HUES6 (cell line): ENCODE results near the gene NCF4.

Source experiments
- H3K27ac ChIP-seq: 2 replicates; pipeline ENCODE4 v1.7.0; 2013; ENCODE audit warnings: low read depth, mild to moderate bottlenecking, low read length, inconsistent platforms
- H3K27me3 ChIP-seq: 2 replicates; pipeline ENCODE4 v1.6.1; 2013; ENCODE audit warnings: low read length; ENCODE audit not compliant: control insufficient read depth, insufficient read depth
- H3K36me3 ChIP-seq: 2 replicates; pipeline ENCODE4 v1.6.1; 2013; ENCODE audit warnings: low read length; ENCODE audit not compliant: control insufficient read depth, insufficient read depth
- H3K4me1 ChIP-seq: 2 replicates; pipeline ENCODE4 v1.6.1; 2013; ENCODE audit warnings: low read length; ENCODE audit not compliant: control insufficient read depth, insufficient read depth
- H3K4me3 ChIP-seq: 2 replicates; pipeline ENCODE4 v1.5.1; 2013; ENCODE audit warnings: low read depth, low read length
- H3K9ac ChIP-seq: one replicate; pipeline ENCODE4 v1.6.1; 2013; ENCODE audit warnings: mild to moderate bottlenecking, low read length
- H3K9me3 ChIP-seq: 2 replicates; pipeline ENCODE4 v1.6.1; 2013; ENCODE audit warnings: low read depth, low read length; ENCODE audit not compliant: control insufficient read depth, insufficient read depth

The NCF4 gene

GRCh38 chr22:36823186-36823839, 37.5 kb upstream of the NCF4 start:
- Histone ChIP-seq H3K9ac (peak overlapping the region; percentile 18), H3K36me3 (no peaks in the 10 kb centered on the region), H3K27me3 (peaks cover 12% of the 10 kb centered on the region), H3K4me3 (no peak overlapping the region), H3K4me1 (peaks cover 22% of the 10 kb centered on the region; the same call in 1 of the 2 replicates), H3K27ac (no peak overlapping the region), H3K9me3 (no peaks in the 10 kb centered on the region)

GRCh38 chr22:36824655-36825054, 36.2 kb upstream of the NCF4 start:
- H3K36me3 ChIP-seq, result no peaks in the 10 kb centered on the region
- no peak overlapping the region for H3K27ac ChIP-seq
- no peak overlapping the region for H3K9ac ChIP-seq
- no peaks in the 10 kb centered on the region for H3K9me3 ChIP-seq
- peaks cover 3% of the 10 kb centered on the region; the same call in 1 of the 2 replicates for H3K27me3 ChIP-seq
- H3K4me1 ChIP-seq, result peaks cover 11% of the 10 kb centered on the region; the same call in 1 of the 2 replicates
- H3K4me3 ChIP-seq, result no peak overlapping the region

GRCh38 chr22:36826262-36826661, 34.5 kb upstream of the NCF4 start:
- no peak overlapping the region for H3K4me3 ChIP-seq
- peaks cover 11% of the 10 kb centered on the region; the same call in 1 of the 2 replicates for H3K4me1 ChIP-seq
- H3K36me3 ChIP-seq, result no peaks in the 10 kb centered on the region
- no peak overlapping the region for H3K9ac ChIP-seq
- no peaks in the 10 kb centered on the region for H3K27me3 ChIP-seq
- no peak overlapping the region for H3K27ac ChIP-seq
- H3K9me3 ChIP-seq, result no peaks in the 10 kb centered on the region

- Histone ChIP-seq H3K4me3 (no peak overlapping the region), H3K27me3 (no peaks in the 10 kb centered on the region; the same call in 1 of the 2 replicates), H3K9me3 (0 out of 2 replicates have a peak, but pooled peaks cover 2% of the 10 kb centered on the region), H3K36me3 (no peaks in the 10 kb centered on the region), H3K9ac (no peak overlapping the region), H3K27ac (no peak overlapping the region), H3K4me1 (no peaks in the 10 kb centered on the region)
These were observed 32.0 kb upstream of the NCF4 start for GRCh38 chr22:36828815-36829214.

- H3K4me3 ChIP-seq, result no peak overlapping the region
- H3K27ac ChIP-seq, result no peak overlapping the region
- H3K9ac ChIP-seq, result no peak overlapping the region
- no peaks in the 10 kb centered on the region for H3K4me1 ChIP-seq
- H3K27me3 ChIP-seq, result no peaks in the 10 kb centered on the region; the same call in 1 of the 2 replicates
- H3K9me3 ChIP-seq, result 0 out of 2 replicates have a peak, but pooled peaks cover 2% of the 10 kb centered on the region
- H3K36me3 ChIP-seq, result no peaks in the 10 kb centered on the region
These were observed 31.3 kb upstream of the NCF4 start for GRCh38 chr22:36829370-36830002.

GRCh38 chr22:36830601-36831000, 30.2 kb upstream of the NCF4 start:
- Histone ChIP-seq H3K27ac (no peak overlapping the region), H3K9ac (no peak overlapping the region), H3K27me3 (no peaks in the 10 kb centered on the region; the same call in 1 of the 2 replicates), H3K4me3 (no peak overlapping the region), H3K36me3 (no peaks in the 10 kb centered on the region), H3K9me3 (0 out of 2 replicates have a peak, but pooled peaks cover 2% of the 10 kb centered on the region), H3K4me1 (no peaks in the 10 kb centered on the region)

GRCh38 chr22:36831206-36831605, 29.6 kb upstream of the NCF4 start:
- Histone ChIP-seq H3K36me3 (no peaks in the 10 kb centered on the region), H3K27me3 (no peaks in the 10 kb centered on the region; the same call in 1 of the 2 replicates), H3K4me3 (no peak overlapping the region)

GRCh38 chr22:36831717-36832116, 29.1 kb upstream of the NCF4 start:
- H3K4me1 ChIP-seq, result no peaks in the 10 kb centered on the region
- H3K4me3 ChIP-seq, result no peak overlapping the region
- 0 out of 2 replicates have a peak, but pooled peaks cover 4% of the 10 kb centered on the region for H3K9me3 ChIP-seq
- H3K36me3 ChIP-seq, result no peaks in the 10 kb centered on the region
- no peaks in the 10 kb centered on the region; the same call in 1 of the 2 replicates for H3K27me3 ChIP-seq
- no peak overlapping the region for H3K27ac ChIP-seq
- H3K9ac ChIP-seq, result no peak overlapping the region

More at GRCh38 chr22:36831206-36831605, 29.6 kb upstream of the NCF4 start:
- H3K9me3 ChIP-seq, result 0 out of 2 replicates have a peak, but pooled peaks cover 2% of the 10 kb centered on the region
- H3K27ac ChIP-seq, result no peak overlapping the region
- H3K9ac ChIP-seq, result no peak overlapping the region
- no peaks in the 10 kb centered on the region for H3K4me1 ChIP-seq

- Histone ChIP-seq H3K4me1 (no peaks in the 10 kb centered on the region), H3K27me3 (no peaks in the 10 kb centered on the region; the same call in 1 of the 2 replicates), H3K9ac (no peak overlapping the region), H3K9me3 (peaks cover 15% of the 10 kb centered on the region), H3K36me3 (no peaks in the 10 kb centered on the region), H3K4me3 (no peak overlapping the region), H3K27ac (no peak overlapping the region)
These were observed 27.7 kb upstream of the NCF4 start for GRCh38 chr22:36833073-36833472.

GRCh38 chr22:36835903-36836302, 24.9 kb upstream of the NCF4 start:
- Histone ChIP-seq H3K36me3 (no peaks in the 10 kb centered on the region), H3K27me3 (no peaks in the 10 kb centered on the region; the same call in 1 of the 2 replicates), H3K9ac (no peak overlapping the region)

More at GRCh38 chr22:36835903-36836302, 24.9 kb upstream of the NCF4 start:
- Histone ChIP-seq H3K4me1 (no peaks in the 10 kb centered on the region), H3K9me3 (peaks cover 19% of the 10 kb centered on the region), H3K27ac (no peak overlapping the region), H3K4me3 (no peak overlapping the region)
